AG08396 (cell line): Measurements from ENCODE around the gene SETBP1.

Source experiments
- DNase-seq: peaks from one replicate; pipeline ENCODE4 v3.0.0; 2012; ENCODE audit warnings: low spot score, mixed read lengths

Gene SETBP1

DNA sequence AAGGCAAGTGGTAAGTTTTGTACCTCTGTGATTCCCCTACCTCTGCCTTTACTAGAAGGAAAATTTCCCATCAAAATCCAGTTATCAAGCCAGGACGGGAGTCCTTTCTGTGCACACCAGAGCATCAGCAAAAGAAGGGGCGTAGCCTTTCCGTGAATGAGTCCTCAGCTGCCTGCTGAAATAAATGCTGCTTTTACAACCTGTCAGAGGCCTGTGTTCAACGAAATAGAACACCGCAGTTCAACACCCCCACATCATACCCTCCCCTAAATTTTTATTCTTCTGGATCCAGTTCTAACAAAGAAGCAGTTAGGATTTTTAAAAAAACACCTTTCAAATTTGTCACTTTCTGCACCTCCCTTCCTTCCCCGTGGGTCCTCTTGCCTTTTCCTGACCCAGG, 135.8 kb downstream of the SETBP1 start:
- no peak for DNase-seq

GRCh38 chr18:44817831-44818473, 137.3 kb downstream of the SETBP1 start:
- DNase-seq = no peak

DNA sequence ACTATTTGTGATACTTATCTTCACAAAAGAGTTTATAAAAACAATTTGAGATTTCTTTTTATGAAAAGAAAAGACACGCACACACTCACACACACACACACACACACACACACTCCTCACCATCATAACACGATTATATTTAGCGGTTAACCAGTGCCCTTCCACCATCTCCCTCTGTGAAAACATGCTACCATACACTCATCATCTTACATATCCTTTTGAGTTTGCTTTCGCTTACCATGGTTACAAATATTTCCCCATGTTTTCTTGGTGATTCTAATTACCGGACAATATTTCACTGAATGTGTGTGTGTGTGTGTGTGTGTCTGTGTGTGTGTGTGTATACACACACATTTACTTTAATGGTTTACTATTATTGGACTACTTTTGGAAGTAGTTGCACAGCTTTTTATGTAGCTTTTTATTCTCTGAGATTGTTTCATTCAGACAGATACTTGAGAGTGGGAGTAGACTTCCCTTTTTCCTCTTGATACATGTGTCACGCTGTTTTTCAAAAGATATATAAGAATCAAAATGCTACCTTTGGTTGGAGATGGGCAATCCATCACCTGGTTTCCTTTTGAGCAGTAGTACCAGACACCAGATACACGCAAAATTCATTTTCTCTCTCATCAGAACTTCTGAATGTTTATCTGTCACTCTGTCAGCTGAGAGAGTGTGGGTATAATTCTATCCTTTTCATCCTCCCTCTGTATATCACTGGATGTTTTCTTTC, 138.1 kb downstream of the SETBP1 start:
- DNase-seq = no peak

- DNase-seq = no peak
Measured at GRCh38 chr18:44819944-44820510, 139.3 kb downstream of the SETBP1 start.

GRCh38 chr18:44821924-44822323, 141.2 kb downstream of the SETBP1 start:
- no peak for DNase-seq

GRCh38 chr18:44823286-44823685, 142.6 kb downstream of the SETBP1 start:
- no peak for DNase-seq

DNA sequence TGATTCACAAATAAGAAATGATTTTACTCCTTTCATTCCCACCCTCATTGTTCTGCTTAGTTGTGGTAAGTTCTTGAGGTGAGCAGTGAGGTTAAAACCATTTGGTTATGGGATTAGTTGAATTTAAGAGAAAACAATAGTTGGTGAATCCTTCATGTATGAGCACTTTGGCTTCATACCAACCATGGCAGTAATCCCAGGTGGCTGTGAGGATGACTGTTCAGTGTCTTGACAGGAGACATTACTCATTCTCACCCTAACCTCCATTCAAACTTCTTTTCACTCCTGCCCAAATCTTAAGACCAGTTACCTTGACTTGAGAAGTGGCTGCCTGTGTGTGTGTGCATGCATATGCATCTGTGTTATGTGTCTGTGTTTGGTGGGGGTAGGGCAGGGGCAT, 143.1 kb downstream of the SETBP1 start:
- DNase-seq = no peak

GRCh38 chr18:44824884-44825283, 144.2 kb downstream of the SETBP1 start:
- DNase-seq = no peak

GRCh38 chr18:44826418-44827259, 146.0 kb downstream of the SETBP1 start:
- DNase-seq = peak; percentile 56

DNA sequence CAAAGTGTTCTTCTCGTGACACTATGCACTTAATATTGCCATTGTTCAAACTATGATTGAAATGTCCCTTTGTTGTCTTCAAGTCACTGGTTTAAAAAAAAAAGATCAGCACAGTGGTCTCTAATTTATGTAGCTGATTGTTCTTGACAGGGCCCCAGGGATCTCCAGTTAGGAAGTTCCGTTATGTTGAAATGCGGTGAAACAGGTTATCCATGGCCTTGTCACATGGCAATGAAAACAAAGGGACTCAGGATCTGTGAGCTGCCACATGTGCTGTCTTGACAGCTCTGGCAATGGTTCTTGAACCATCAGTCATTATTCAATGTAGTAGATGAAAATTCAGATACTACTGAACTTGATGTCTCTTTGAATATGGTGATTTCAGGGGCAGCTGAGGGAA, 147.4 kb downstream of the SETBP1 start:
- no peak for DNase-seq

DNA sequence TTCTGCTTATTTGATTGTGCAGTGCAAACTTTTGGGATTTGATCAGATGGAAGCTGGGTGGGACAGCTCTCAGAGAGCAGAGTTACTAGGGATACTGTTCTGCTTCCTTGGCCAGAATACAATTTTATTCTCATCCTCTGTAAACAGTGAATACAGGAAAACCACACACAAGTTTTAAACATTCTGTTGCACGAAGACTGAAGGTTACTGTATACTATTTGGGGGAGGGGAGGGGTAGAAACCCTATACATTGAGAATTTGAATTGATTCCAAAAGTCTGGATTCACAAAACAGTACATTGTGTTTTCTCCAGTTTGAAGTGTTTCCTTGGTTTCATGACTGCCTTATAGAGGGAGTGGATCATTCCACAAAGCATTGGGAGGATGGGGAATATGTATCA, 149.9 kb downstream of the SETBP1 start:
- DNase-seq = no peak

- DNase-seq = no peak
Measured at GRCh38 chr18:44833786-44834185, 153.1 kb downstream of the SETBP1 start.

DNA sequence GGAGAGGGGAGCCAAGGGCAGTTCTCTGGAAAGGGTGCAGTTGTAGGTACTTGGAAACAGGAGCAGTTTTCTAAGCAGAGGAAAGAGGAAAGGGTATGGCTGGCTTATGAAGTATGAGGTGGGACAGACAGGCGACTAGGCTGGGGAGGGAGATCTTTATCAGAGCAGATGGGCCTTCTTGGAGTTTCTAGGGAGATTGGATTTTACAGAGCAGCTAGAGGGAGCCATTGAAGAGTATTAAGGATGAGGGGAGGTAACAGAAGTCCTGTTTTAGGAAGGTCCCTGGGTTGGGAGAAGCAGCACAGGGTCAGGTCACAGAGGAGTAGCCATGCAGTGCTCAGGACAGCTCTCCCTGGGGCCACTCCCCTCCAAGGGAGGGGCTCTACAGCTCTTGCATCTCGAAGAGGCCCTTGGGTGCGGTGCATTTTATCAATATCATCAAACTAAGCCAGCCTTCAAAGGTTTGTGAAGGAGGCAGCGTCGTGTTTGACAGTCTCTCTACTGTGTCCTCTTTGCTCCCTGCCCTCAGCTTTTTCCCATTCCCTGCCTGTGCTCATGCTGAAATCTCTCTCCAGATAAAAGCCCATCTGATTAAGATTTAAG, 154.3 kb downstream of the SETBP1 start:
- no peak for DNase-seq

DNA sequence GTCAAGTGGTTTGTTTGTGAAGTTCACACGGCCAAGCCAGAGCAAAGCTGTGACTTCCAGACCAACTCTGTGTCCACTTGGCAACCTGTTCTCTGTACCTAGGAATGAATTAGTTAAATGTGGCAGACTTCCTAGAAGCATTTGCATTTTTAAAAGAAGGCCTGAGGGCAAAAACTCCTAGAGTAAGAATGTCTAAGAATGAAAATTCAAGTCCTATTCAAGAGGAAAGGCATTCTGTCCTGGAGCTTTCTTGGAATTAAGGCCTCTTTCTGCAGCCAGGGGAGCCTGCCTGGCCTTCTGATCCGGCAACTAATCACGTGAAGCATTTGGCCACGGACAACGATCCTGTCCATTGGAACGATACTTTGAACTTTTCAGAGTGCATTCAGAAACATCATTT, 155.0 kb downstream of the SETBP1 start:
- DNase-seq = no peak

GRCh38 chr18:44836263-44836662, 155.6 kb downstream of the SETBP1 start:
- DNase-seq = no peak

DNA sequence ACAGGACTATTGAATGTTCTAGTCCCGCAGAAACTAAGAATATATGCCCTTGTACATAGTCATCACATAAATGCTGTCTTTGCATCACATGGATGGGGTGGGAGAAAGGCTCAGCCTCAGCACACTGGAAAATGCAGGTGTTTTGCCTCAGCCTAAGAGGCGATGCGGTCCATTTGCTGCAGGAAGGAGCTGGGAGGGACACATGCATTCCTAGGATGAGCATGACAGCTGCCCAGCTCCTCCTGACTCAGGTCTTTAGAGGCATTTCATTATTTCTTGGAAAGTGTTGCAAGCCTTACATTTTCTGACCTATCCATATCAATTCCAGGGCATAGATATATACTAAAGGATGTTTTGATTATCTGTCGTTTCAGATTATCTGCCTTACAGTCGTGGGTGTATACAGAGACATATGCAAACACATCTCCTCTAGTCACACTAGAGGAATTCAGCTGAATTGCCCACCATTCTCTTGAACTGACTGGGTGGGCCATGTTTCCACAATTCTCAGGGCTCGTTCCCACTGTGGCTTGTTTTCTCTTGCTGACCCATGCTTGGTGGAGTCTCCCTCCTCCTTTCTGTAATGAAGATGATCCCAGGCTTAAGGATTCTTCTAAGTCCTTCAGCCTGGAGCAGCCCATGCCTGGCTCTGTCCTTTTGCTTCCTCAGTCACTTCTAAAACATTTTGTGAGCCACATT, 156.9 kb downstream of the SETBP1 start:
- no peak for DNase-seq

DNA sequence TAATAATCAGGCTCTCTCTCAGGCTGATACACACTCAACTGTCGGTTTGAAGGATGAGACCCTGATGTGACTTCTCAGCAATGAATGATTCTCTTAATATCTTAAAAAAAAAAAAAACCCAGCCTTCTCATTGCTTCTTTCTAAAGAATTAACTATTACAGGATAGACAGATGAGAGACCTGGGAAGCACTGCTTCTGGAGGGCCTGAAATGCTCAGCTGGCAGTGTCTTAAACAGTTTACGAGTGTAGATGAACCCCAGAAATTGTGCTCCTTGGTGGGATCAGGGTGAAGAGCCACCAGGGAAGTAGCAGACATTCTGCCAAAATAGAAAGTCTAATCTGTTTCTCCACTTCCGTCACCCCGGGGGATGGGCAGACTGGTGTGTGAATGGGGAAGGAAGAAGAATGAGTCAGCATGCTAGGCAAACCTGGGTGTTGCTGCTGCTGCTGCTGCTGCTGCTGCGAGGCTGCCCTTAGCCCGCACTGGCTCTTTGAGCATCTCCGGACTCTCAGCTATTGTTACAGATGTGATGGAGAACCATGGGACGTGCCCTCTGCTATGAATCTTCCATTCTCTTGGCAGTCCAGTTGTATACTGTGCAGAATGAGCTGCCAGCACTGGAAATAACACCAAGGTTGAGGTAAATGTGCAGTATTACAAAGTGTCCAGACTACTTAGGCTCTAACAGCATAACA, 158.4 kb downstream of the SETBP1 start:
- peak; percentile 57 for DNase-seq

GRCh38 chr18:44840058-44840790, 159.5 kb downstream of the SETBP1 start:
- DNase-seq = no peak

DNA sequence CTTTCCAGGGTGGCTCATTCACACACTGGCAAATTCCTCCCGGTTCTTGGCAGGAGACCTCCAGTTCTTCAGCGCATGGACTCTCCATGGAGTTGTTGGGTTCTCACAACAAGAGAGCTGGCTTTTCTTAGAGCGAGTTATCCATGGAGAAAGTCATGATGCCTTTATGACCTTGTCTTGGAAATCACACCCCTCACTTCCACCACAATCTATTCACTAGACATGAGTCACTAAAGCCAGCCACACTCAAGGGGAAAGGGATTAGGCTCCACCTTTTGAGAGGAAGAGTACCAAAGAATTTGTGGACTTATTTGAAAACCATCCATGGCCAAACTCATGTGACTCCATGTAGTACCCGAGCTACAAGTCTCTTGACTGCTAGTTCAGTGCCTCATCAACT, 160.5 kb downstream of the SETBP1 start:
- no peak for DNase-seq
